IMR-90 (cell line): Measurements from ENCODE around the gene SECISBP2.

ENCODE experiments used
- CEBPB ChIP-seq: IDR thresholded peaks from 2 replicates; pipeline ENCODE4 v1.6.1; 2012; ENCODE audit warnings: low read depth, low read length, improper control_type of control experiment
- FOS ChIP-seq: fragments of 150-350 bp; IDR thresholded peaks from 2 replicates; pipeline ENCODE4 v1.6.1; 2016; ENCODE audit warnings: low read depth, low read length
- POLR2A ChIP-seq: IDR thresholded peaks from 2 replicates; pipeline ENCODE4 v1.6.1; 2012; ENCODE audit warnings: mild to moderate bottlenecking, low read depth, low read length
- TF ChIP-seq, protein P1 (sequence below): conservative IDR thresholded peaks from 2 replicates; pipeline ENCODE4 v1.5.1; 2012; ENCODE audit warnings: mild to moderate bottlenecking, low read depth, low read length, improper control_type of control experiment

DNA sequence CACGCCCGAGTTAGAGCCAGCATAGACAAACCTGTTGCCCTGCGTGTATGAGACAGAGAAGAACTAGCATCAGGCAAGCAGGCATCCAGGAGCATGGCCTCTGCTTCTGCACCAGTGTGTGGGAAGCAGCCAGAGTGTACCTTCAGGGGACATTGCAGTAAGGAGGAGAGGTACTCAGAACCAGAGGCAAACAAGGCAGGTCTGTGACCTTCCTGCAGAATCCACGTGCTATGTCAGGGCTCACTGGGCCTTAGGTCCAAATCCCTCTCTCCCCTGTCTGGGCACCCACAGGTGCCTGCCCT is 63.0 kb downstream of the SECISBP2 start:
- TF ChIP-seq CEBPB: no peak
- no peak for TF ChIP-seq FOS
- TF ChIP-seq, protein P1, sequence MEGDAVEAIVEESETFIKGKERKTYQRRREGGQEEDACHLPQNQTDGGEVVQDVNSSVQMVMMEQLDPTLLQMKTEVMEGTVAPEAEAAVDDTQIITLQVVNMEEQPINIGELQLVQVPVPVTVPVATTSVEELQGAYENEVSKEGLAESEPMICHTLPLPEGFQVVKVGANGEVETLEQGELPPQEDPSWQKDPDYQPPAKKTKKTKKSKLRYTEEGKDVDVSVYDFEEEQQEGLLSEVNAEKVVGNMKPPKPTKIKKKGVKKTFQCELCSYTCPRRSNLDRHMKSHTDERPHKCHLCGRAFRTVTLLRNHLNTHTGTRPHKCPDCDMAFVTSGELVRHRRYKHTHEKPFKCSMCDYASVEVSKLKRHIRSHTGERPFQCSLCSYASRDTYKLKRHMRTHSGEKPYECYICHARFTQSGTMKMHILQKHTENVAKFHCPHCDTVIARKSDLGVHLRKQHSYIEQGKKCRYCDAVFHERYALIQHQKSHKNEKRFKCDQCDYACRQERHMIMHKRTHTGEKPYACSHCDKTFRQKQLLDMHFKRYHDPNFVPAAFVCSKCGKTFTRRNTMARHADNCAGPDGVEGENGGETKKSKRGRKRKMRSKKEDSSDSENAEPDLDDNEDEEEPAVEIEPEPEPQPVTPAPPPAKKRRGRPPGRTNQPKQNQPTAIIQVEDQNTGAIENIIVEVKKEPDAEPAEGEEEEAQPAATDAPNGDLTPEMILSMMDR: no peak
- no peak for TF ChIP-seq POLR2A
